Peyer's patch (tissue), 4 donors: Measurements from ENCODE around the gene AFAP1L1. TPM values are rescaled to one million over a fixed set of nuclear protein-coding genes. Genes with fewer than 3 reads are reported as not detected.

ENCODE experiments used
- DNase-seq, 3 donors: peaks; one replicate each; pipeline ENCODE4 v3.0.0-alpha.2; 2017 to 2019
- H3K27ac ChIP-seq, 4 donors: fragments of 200-600 bp; sonication (generic); one replicate each; pipeline ENCODE4 v1.5.1; 2016 to 2019
- H3K27me3 ChIP-seq, 2 donors: fragments of 200-600 bp; sonication (generic); one replicate each; pipeline ENCODE4 v1.5.1; 2019
- H3K36me3 ChIP-seq, 3 donors: fragments of 200-600 bp; sonication (generic); one replicate each; pipeline ENCODE4 v1.5.1; 2016 to 2019
- H3K4me1 ChIP-seq, 4 donors: fragments of 200-600 bp; sonication (generic); one replicate each; pipeline ENCODE4 v1.5.1; 2016 to 2019
- H3K4me3 ChIP-seq, 4 donors: fragments of 200-600 bp; sonication (generic); 1 replicate in 3 of 4; 2 replicates in 1 of 4; pipeline ENCODE4 v1.5.1; 2016 to 2019; ENCODE audit warnings: mild to moderate bottlenecking in 1 of 4
- H3K9me3 ChIP-seq, 4 donors: fragments of 200-600 bp; sonication (generic); one replicate each; pipeline ENCODE4 v1.5.1; 2016 to 2019; ENCODE audit warnings: mild to moderate bottlenecking in 1 of 4
- CTCF ChIP-seq, 6 experiments: fragments of 450-650 bp in 4 of 6; fragments of 200-600 bp in 2 of 6; sonication (generic) in 1 of 6; IDR thresholded peaks; one replicate each; pipeline ENCODE4 v1.5.1; 2017 to 2019; ENCODE audit warnings: antibody characterized with exemption in 6 of 6, mild to moderate bottlenecking in 3 of 6, moderate library complexity in 1 of 6
- POLR2A ChIP-seq, 2 donors: fragments of 450-650 bp; IDR thresholded peaks; one replicate each; pipeline ENCODE4 v1.5.1; 2017; ENCODE audit warnings: antibody characterized with exemption in 2 of 2, mild to moderate bottlenecking in 2 of 2, moderate library complexity in 2 of 2
- total RNA-seq, 4 donors: library from RNA; depleted of rRNA; stranded (reverse); fragments of >200 nt; gene quantifications; one replicate each; pipeline ENCODE4 v1.1.0, GENCODE V29; 2016

The AFAP1L1 gene
- total RNA-seq, 4 donors from 2014 or later = 3.3 to 14.9 (median 4.9) TPM

- Histone ChIP-seq H3K27ac (no peak overlapping the region), H3K27me3 (no peaks in the 10 kb centered on the region), H3K9me3 (no peaks in the 10 kb centered on the region), H3K4me3 (no peak overlapping the region), H3K4me1 (no peaks in the 10 kb centered on the region), H3K36me3 (no peaks in the 10 kb centered on the region)
- TF ChIP-seq POLR2A (IDR thresholded peaks at IDR 0.05) (no peak), CTCF (IDR thresholded peaks at IDR 0.05) (no peak)
- DNase-seq = no peak
Measured at GRCh38 chr5:149261246-149261645, 10.4 kb upstream of the AFAP1L1 start.

GRCh38 chr5:149262315-149262714 is 9.3 kb upstream of the AFAP1L1 start:
- DNase-seq = no peak
- TF ChIP-seq CTCF (IDR thresholded peaks at IDR 0.05) = no peak
- no peak for TF ChIP-seq POLR2A (IDR thresholded peaks at IDR 0.05)
- Histone ChIP-seq H3K9me3 (no peaks in the 10 kb centered on the region), H3K36me3 (no peaks in the 10 kb centered on the region), H3K27me3 (no peaks in the 10 kb centered on the region), H3K27ac (no peak overlapping the region), H3K4me1 (no peaks in the 10 kb centered on the region), H3K4me3 (no peak overlapping the region)

- Histone ChIP-seq H3K36me3 (no peaks in the 10 kb centered on the region), H3K4me1 (no peaks in the 10 kb centered on the region), H3K27ac (no peak overlapping the region), H3K27me3 (no peaks in the 10 kb centered on the region), H3K4me3 (no peak overlapping the region), H3K9me3 (peaks cover 0 to 15% (median 0%) of the 10 kb centered on the region in 4 donors)
- DNase-seq = peak in 1 of 3 donors; percentile 59
- peak in 4 of 6 experiments; percentile 39 to 56 (median 50) for TF ChIP-seq CTCF (IDR thresholded peaks at IDR 0.05)
- TF ChIP-seq POLR2A (IDR thresholded peaks at IDR 0.05) = no peak
Measured at GRCh38 chr5:149264439-149265067, 7.1 kb upstream of the AFAP1L1 start.

- no peaks in the 10 kb centered on the region for H3K4me1 ChIP-seq
- DNase-seq = no peak
- no peaks in the 10 kb centered on the region for H3K27me3 ChIP-seq
- peaks cover 0 to 15% (median 0%) of the 10 kb centered on the region in 4 donors for H3K9me3 ChIP-seq
- no peak for TF ChIP-seq CTCF (IDR thresholded peaks at IDR 0.05)
- no peak for TF ChIP-seq POLR2A (IDR thresholded peaks at IDR 0.05)
- no peaks in the 10 kb centered on the region for H3K36me3 ChIP-seq
- no peak overlapping the region for H3K27ac ChIP-seq
- H3K4me3 ChIP-seq = no peak overlapping the region
Measured at GRCh38 chr5:149265068-149265465, 6.6 kb upstream of the AFAP1L1 start.

GRCh38 chr5:149265597-149265996 is 6.1 kb upstream of the AFAP1L1 start:
- TF ChIP-seq CTCF (IDR thresholded peaks at IDR 0.05) (peak in 3 of 6 experiments; percentile 7 to 32 (median 21)), POLR2A (IDR thresholded peaks at IDR 0.05) (no peak)
- Histone ChIP-seq H3K27me3 (no peaks in the 10 kb centered on the region), H3K27ac (no peak overlapping the region), H3K4me3 (no peak overlapping the region), H3K4me1 (no peaks in the 10 kb centered on the region), H3K9me3 (peaks cover 0 to 15% (median 0%) of the 10 kb centered on the region in 4 donors), H3K36me3 (no peaks in the 10 kb centered on the region)
- DNase-seq = no peak
